Measurements from ENCODE around the gene LRRN3.

LRRN3 gene

DNA sequence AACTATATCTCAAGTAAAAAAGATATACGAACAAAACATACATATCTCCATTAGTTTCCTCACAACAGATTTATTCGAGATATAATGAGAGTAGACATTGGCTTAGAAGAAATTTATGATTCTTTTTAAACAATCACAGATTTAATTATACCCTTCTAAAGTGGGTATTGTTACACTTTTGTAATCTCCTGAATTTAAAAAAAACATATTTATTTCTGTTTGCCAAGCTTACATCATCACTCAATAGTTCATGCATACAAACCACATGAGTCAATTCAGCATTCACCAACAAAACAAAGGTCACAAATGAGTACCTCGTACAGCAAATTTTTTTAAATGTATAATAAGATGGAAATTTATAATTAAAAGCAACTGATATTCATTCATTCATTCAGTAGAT, 17.6 kb downstream of the LRRN3 start:
- DNase-seq, result no peak
- H3K4me1 ChIP-seq, result peaks cover 15% of the 10 kb centered on the region
- TF ChIP-seq, protein P1, sequence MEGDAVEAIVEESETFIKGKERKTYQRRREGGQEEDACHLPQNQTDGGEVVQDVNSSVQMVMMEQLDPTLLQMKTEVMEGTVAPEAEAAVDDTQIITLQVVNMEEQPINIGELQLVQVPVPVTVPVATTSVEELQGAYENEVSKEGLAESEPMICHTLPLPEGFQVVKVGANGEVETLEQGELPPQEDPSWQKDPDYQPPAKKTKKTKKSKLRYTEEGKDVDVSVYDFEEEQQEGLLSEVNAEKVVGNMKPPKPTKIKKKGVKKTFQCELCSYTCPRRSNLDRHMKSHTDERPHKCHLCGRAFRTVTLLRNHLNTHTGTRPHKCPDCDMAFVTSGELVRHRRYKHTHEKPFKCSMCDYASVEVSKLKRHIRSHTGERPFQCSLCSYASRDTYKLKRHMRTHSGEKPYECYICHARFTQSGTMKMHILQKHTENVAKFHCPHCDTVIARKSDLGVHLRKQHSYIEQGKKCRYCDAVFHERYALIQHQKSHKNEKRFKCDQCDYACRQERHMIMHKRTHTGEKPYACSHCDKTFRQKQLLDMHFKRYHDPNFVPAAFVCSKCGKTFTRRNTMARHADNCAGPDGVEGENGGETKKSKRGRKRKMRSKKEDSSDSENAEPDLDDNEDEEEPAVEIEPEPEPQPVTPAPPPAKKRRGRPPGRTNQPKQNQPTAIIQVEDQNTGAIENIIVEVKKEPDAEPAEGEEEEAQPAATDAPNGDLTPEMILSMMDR (IDR thresholded peaks at IDR 0.05; ENCODE audit: low read depth, low read length), result no peak

GRCh38 chr7:111112439-111112838, 21.5 kb downstream of the LRRN3 start:
- H3K27me3 ChIP-seq, result no peaks in the 10 kb centered on the region
- H3K4me1 ChIP-seq, result peaks cover 12% of the 10 kb centered on the region
- peaks cover 33% of the 10 kb centered on the region for H3K36me3 ChIP-seq
- no peak overlapping the region for H3K4me3 ChIP-seq (ENCODE audit: low read depth, low read length)
- TF ChIP-seq, protein P1 (IDR thresholded peaks at IDR 0.05; ENCODE audit: low read depth, low read length), result no peak
- no peaks in the 10 kb centered on the region for H3K9me3 ChIP-seq
- no peak for DNase-seq

More for the DNA sequence above, 17.6 kb downstream of the LRRN3 start:
- H3K27me3 ChIP-seq, result no peaks in the 10 kb centered on the region
- peaks cover 45% of the 10 kb centered on the region for H3K36me3 ChIP-seq
- no peak overlapping the region for H3K4me3 ChIP-seq (ENCODE audit: low read depth, low read length)
- no peaks in the 10 kb centered on the region for H3K9me3 ChIP-seq

DNA sequence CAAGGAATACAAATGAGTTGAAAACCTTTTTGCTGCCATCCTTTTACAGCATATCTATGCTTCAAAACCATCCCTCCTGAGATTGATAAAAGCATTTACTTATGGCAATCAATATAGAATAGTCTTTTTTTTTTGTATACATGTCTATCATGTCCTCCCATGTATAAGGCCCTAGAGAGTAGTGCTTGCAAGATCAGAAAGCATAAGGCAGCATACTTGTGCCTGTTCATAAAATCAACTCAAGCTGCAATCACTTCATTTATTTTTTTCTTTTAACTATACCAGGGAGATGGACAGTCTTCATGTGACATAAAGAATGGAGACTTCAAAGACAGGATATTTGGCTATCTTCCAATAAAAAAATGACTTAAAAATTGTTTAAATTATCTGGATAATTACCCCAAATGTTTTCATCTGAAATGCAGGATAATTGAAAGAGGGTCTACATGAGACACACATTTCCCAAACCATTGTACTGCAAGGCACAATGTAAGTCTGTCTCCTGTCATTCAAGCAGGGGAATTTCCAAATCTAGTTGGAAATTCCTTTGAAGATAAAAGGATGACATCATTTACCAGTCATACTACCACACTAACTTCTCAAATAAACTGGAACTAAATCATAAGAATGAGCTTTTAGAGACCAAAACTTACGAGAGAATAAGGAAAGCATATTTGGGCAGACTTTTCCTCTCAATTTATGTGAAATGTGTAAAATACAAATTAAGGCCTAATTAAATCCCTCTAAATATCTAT, 22.5 kb downstream of the LRRN3 start:
- no peak for DNase-seq

DNA sequence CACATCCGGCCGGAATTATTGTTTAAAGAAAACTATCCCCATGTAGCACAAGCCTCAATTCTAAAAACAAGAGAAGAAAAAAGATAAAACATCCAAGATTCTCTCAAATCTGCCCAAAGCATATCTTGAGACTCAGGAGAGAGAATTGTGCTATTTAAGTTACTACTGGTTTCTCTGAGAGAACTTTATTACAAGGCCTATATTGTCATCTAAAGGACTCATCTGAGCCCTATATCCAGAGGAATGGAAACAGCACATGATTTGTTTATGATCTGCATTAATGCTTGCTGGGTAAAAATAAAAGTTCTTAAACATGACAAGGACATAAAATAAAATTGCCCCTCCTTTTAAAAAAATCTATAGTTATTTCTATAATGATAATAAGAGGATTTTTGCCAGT, 25.0 kb downstream of the LRRN3 start:
- H3K4me1 ChIP-seq, result no peaks in the 10 kb centered on the region
- TF ChIP-seq, protein P1 (IDR thresholded peaks at IDR 0.05; ENCODE audit: low read depth, low read length), result no peak
- H3K4me3 ChIP-seq (ENCODE audit: low read depth, low read length), result no peak overlapping the region
- H3K27me3 ChIP-seq, result no peaks in the 10 kb centered on the region
- peaks cover 30% of the 10 kb centered on the region for H3K36me3 ChIP-seq
- no peak for DNase-seq
- H3K9me3 ChIP-seq, result no peaks in the 10 kb centered on the region

More for the DNA sequence above, 22.5 kb downstream of the LRRN3 start:
- Histone ChIP-seq H3K36me3 (peaks cover 33% of the 10 kb centered on the region), H3K27me3 (no peaks in the 10 kb centered on the region), H3K9me3 (no peaks in the 10 kb centered on the region), H3K4me3 (ENCODE audit: low read depth, low read length) (no peak overlapping the region), H3K4me1 (peaks cover 4% of the 10 kb centered on the region; the same call in 1 of the 2 replicates)
- TF ChIP-seq, protein P1 (IDR thresholded peaks at IDR 0.05; ENCODE audit: low read depth, low read length), result no peak

- no peak overlapping the region for H3K4me3 ChIP-seq (ENCODE audit: low read depth, low read length)
- no peaks in the 10 kb centered on the region for H3K9me3 ChIP-seq
- TF ChIP-seq, protein P1 (IDR thresholded peaks at IDR 0.05; ENCODE audit: low read depth, low read length), result no peak
- H3K36me3 ChIP-seq, result peaks cover 37% of the 10 kb centered on the region
- no peak for DNase-seq
- no peaks in the 10 kb centered on the region; the same call in 1 of the 2 replicates for H3K4me1 ChIP-seq
- H3K27me3 ChIP-seq, result no peaks in the 10 kb centered on the region
Measured at GRCh38 chr7:111126987-111127386, 36.1 kb downstream of the LRRN3 start.

- Histone ChIP-seq H3K36me3 (peaks cover 12% of the 10 kb centered on the region), H3K4me1 (peaks cover 3% of the 10 kb centered on the region; the same call in 1 of the 2 replicates), H3K4me3 (ENCODE audit: low read depth, low read length) (no peak overlapping the region), H3K9me3 (no peaks in the 10 kb centered on the region), H3K27me3 (no peaks in the 10 kb centered on the region)
- TF ChIP-seq, protein P1 (IDR thresholded peaks at IDR 0.05; ENCODE audit: low read depth, low read length), result no peak
- no peak for DNase-seq
Measured at GRCh38 chr7:111129435-111129834, 38.5 kb downstream of the LRRN3 start.
